HEK293 (cell line): ENCODE measurements around the gene RLIM.

Experiments used
- KLF10 ChIP-seq: fragments of 450-650 bp; IDR thresholded peaks from 2 replicates; pipeline ENCODE4 v1.5.1; 2018; ENCODE audit warnings: missing biosample characterization, mild to moderate bottlenecking, missing genetic modification characterization
- KLF9 ChIP-seq: fragments of 450-650 bp; formaldehyde crosslinking; IDR thresholded peaks from 2 replicates; pipeline ENCODE4 v1.5.1; 2016; ENCODE audit warnings: missing biosample characterization, missing genetic modification characterization, low read depth
- MEIS1 ChIP-seq: sonication (generic); formaldehyde crosslinking; IDR thresholded peaks from 2 replicates; pipeline ENCODE4 v1.8.1; 2022; ENCODE audit warnings: missing genetic modification reagents, mild to moderate bottlenecking, borderline replicate concordance
- SCRT1 ChIP-seq: fragments of 450-650 bp; formaldehyde crosslinking; IDR thresholded peaks from 2 replicates; pipeline ENCODE4 v1.5.1; 2016; ENCODE audit warnings: missing biosample characterization, missing genetic modification characterization, borderline replicate concordance
- SP2 ChIP-seq: fragments of 450-650 bp; formaldehyde crosslinking; IDR thresholded peaks from 2 replicates; pipeline ENCODE4 v1.5.1; 2016; ENCODE audit warnings: missing biosample characterization, missing genetic modification characterization
- YY1 ChIP-seq: fragments of 450-650 bp; formaldehyde crosslinking; IDR thresholded peaks from 2 replicates; pipeline ENCODE4 v1.5.1; 2018; ENCODE audit warnings: missing biosample characterization, missing genetic modification characterization
- ZBTB21 ChIP-seq: fragments of 450-650 bp; formaldehyde crosslinking; IDR thresholded peaks from 2 replicates; pipeline ENCODE4 v1.5.1; 2017; ENCODE audit warnings: missing biosample characterization, missing genetic modification characterization
- ZNF274 ChIP-seq, 2 experiments: fragments of 200-500 bp in 1 of 2; fragments of 450-650 bp in 1 of 2; sonication (Bioruptor generic) in 1 of 2; formaldehyde crosslinking in 1 of 2; IDR thresholded peaks; 2 replicates each; pipeline versions ENCODE4 v1.5.1 to v1.6.1; 2014 to 2016; ENCODE audit warnings: borderline replicate concordance in 1 of 2, inconsistent platforms in 1 of 2, low read length in 1 of 2, missing biosample characterization in 1 of 2, missing genetic modification characterization in 1 of 2
- ZNF366 ChIP-seq: fragments of 450-650 bp; formaldehyde crosslinking; conservative IDR thresholded peaks from 2 replicates; pipeline ENCODE4 v1.5.1; 2016; ENCODE audit warnings: missing biosample characterization, missing genetic modification characterization
- ZNF548 ChIP-seq: fragments of 450-650 bp; formaldehyde crosslinking; IDR thresholded peaks from 2 replicates; pipeline ENCODE4 v1.5.1; 2016; ENCODE audit warnings: missing biosample characterization, missing genetic modification characterization
- TF ChIP-seq, protein P1 (sequence below): fragments of 450-650 bp; formaldehyde crosslinking; IDR thresholded peaks from 2 replicates; pipeline ENCODE4 v1.5.1; 2016; ENCODE audit warnings: missing biosample characterization, missing genetic modification characterization
- TF ChIP-seq, protein P2 (sequence below): fragments of 450-650 bp; formaldehyde crosslinking; IDR thresholded peaks from 2 replicates; pipeline ENCODE4 v1.5.1; 2016; ENCODE audit warnings: missing biosample characterization, missing genetic modification characterization

DNA sequence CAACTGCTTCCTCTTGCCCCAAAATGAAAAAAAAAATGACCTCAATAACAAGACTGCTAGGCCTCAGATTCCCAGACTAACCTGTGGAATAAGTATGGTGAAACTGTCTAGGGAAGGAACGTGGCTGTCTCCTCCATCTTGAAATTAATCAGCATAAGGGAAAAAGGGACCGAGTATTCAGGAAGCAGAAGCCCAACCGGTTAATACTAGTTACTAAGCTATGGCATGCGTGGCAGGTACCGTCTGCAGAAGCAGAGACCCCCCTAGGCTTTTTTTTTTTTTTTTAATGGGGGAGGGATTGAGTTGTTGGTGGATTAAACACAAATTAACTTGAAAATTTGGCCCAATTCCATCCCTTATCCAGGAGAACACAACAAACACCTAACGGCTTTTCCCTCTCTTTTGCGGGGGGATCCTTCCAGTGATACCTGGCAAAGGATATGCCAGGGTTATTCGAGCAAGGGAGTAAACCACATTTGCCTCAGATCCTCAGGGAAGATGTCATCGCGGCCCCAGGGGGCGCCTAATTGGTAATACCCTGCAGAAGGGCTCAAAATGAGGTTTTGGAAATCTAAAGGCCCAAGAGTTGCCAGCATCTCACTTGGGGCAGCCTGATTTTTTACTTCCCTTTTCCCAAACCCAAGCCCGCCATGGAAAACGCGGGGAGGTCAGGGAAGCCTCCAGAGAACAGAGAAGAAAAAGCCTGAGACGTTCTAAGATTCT lies 893 bp downstream of the RLIM start:
- TF ChIP-seq KLF9 (tag by site-specific recombination) (no peak), SP2 (no peak), ZNF274 (IDR thresholded peaks at IDR 0.05; ENCODE audit: low read length) (no peak), ZNF274 (tag by site-specific recombination; IDR thresholded peaks at IDR 0.05; ENCODE audit: borderline replicate concordance) (no peak), KLF10 (tag by site-specific recombination) (no peak), ZBTB21 (tag by site-specific recombination) (no peak), MEIS1 (CRISPR knock-in tag) (no peak), ZNF366 (tag by site-specific recombination) (no peak), YY1 (peak; percentile 59; the same call in 1 of the 2 replicates), ZNF548 (tag by site-specific recombination) (no peak), SCRT1 (tag by site-specific recombination) (peak; percentile 84)
- TF ChIP-seq, protein P1, sequence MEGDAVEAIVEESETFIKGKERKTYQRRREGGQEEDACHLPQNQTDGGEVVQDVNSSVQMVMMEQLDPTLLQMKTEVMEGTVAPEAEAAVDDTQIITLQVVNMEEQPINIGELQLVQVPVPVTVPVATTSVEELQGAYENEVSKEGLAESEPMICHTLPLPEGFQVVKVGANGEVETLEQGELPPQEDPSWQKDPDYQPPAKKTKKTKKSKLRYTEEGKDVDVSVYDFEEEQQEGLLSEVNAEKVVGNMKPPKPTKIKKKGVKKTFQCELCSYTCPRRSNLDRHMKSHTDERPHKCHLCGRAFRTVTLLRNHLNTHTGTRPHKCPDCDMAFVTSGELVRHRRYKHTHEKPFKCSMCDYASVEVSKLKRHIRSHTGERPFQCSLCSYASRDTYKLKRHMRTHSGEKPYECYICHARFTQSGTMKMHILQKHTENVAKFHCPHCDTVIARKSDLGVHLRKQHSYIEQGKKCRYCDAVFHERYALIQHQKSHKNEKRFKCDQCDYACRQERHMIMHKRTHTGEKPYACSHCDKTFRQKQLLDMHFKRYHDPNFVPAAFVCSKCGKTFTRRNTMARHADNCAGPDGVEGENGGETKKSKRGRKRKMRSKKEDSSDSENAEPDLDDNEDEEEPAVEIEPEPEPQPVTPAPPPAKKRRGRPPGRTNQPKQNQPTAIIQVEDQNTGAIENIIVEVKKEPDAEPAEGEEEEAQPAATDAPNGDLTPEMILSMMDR (tag by site-specific recombination): no peak
- TF ChIP-seq, protein P2, sequence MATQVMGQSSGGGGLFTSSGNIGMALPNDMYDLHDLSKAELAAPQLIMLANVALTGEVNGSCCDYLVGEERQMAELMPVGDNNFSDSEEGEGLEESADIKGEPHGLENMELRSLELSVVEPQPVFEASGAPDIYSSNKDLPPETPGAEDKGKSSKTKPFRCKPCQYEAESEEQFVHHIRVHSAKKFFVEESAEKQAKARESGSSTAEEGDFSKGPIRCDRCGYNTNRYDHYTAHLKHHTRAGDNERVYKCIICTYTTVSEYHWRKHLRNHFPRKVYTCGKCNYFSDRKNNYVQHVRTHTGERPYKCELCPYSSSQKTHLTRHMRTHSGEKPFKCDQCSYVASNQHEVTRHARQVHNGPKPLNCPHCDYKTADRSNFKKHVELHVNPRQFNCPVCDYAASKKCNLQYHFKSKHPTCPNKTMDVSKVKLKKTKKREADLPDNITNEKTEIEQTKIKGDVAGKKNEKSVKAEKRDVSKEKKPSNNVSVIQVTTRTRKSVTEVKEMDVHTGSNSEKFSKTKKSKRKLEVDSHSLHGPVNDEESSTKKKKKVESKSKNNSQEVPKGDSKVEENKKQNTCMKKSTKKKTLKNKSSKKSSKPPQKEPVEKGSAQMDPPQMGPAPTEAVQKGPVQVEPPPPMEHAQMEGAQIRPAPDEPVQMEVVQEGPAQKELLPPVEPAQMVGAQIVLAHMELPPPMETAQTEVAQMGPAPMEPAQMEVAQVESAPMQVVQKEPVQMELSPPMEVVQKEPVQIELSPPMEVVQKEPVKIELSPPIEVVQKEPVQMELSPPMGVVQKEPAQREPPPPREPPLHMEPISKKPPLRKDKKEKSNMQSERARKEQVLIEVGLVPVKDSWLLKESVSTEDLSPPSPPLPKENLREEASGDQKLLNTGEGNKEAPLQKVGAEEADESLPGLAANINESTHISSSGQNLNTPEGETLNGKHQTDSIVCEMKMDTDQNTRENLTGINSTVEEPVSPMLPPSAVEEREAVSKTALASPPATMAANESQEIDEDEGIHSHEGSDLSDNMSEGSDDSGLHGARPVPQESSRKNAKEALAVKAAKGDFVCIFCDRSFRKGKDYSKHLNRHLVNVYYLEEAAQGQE (tag by site-specific recombination): no peak
